ENCODE measurements around the gene SEPTIN7. TPM values are rescaled to one million over a fixed set of nuclear protein-coding genes. Genes with fewer than 3 reads are reported as not detected.
A peak's percentile ranks its signal among the peaks of the same experiment; 100 is the strongest.
"Not testable (repeated sequence)": the region's sequence is repeated elsewhere in the genome, so short reads cannot be mapped to it uniquely, and the experiment has no call there.

SEPTIN7 gene
- total RNA-seq, 2 experiments from 2014 or later, result 231 to 235 TPM

DNA sequence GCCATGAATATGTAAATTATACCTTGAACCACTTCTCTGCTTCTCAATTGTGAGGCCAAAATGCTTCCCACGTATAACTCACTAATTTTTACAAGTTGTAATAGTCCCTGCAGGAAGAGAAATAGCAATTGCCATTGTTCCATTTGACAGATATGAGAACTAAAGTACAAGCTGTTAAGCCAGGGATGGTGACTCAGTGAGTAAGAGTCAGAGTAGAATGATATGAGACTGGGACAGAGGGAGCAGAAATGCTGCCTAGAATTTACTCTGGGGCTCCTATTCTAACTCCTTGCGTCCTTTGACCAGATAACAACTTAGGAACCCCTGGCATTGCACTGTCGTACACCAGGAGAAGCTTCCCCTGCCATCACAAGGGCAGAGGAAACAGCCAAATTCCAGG is 45.1 kb upstream of the SEPTIN7 start:
- H3K27me3 Mint-ChIP-seq, result no peaks in the 10 kb centered on the region
- no peak overlapping the region for H3K4me3 Mint-ChIP-seq
- no peak overlapping the region for H3K27ac Mint-ChIP-seq
- peaks cover 10% of the 10 kb centered on the region for H3K4me1 Mint-ChIP-seq (ENCODE audit: low read depth)
- H3K36me3 Mint-ChIP-seq (ENCODE audit: low read depth), result no peaks in the 10 kb centered on the region
- POLR2A ChIA-PET, result no interaction called here
- CTCF ChIA-PET, result interaction anchor here (1.3 kb wide), 1 partner anchor 9 kb away, joined by 3 read pairs; no protein-coding TSS in a partner anchor
- intact Hi-C loops (cut with micrococcal nuclease), result no loop called here
- TF ChIP-seq, protein P1, sequence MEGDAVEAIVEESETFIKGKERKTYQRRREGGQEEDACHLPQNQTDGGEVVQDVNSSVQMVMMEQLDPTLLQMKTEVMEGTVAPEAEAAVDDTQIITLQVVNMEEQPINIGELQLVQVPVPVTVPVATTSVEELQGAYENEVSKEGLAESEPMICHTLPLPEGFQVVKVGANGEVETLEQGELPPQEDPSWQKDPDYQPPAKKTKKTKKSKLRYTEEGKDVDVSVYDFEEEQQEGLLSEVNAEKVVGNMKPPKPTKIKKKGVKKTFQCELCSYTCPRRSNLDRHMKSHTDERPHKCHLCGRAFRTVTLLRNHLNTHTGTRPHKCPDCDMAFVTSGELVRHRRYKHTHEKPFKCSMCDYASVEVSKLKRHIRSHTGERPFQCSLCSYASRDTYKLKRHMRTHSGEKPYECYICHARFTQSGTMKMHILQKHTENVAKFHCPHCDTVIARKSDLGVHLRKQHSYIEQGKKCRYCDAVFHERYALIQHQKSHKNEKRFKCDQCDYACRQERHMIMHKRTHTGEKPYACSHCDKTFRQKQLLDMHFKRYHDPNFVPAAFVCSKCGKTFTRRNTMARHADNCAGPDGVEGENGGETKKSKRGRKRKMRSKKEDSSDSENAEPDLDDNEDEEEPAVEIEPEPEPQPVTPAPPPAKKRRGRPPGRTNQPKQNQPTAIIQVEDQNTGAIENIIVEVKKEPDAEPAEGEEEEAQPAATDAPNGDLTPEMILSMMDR (IDR thresholded peaks at IDR 0.05), result no peak
- no peak for ATAC-seq
- DNase-seq, result no peak
- no peaks in the 10 kb centered on the region for H3K9me3 Mint-ChIP-seq

DNA sequence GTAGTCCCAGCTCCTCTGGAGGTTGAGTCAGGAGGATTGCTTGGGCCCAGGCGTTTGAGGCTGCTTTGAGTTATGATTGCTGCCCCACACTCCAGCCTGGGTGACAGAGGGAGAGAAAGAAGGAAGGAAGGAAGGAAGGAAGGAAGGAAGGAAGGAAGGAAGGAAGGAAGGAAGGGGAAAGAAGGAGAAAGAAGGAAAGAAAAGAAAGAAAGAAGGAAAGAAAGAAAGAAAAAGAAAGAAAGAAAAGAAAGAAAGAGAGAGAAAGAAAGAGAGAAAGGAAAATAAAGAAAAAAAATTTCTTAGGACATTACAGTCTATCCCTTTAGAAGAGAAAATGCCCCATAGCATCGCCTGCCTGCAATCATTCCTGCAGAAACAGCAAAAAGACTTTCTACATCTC is 44.4 kb upstream of the SEPTIN7 start:
- H3K4me3 Mint-ChIP-seq; ATAC-seq; H3K9me3 Mint-ChIP-seq; POLR2A ChIA-PET; H3K36me3 Mint-ChIP-seq (ENCODE audit: low read depth); H3K27me3 Mint-ChIP-seq; H3K4me1 Mint-ChIP-seq (ENCODE audit: low read depth); DNase-seq; intact Hi-C loops (cut with micrococcal nuclease); H3K27ac Mint-ChIP-seq: not testable (repeated sequence)
- CTCF ChIA-PET, result interaction anchor here (1.3 kb wide), 1 partner anchor 8 kb away, joined by 3 read pairs; no protein-coding TSS in a partner anchor

DNA sequence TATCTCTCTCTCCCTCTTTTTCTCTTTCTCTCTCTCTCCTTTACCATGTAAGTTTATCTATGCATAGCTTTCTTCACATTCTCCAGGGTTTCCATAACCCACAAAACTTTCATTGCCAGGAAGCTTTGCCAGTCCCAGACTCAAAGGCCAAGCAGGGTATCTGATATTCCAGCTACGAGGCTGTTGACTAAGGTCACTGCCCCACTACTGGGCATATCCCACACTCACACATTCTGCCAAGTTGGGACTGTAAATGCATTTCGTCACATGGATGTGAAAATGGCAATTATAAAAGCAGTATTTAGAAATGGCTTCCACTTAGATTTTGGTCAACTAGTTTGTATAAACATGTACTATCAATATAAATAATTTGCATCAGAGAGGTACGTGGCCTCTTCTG is 43.3 kb upstream of the SEPTIN7 start:
- DNase-seq (no peak), ATAC-seq (no peak)
- Mint-ChIP-seq H3K27ac (no peak overlapping the region), H3K4me1 (ENCODE audit: low read depth) (peaks cover 10% of the 10 kb centered on the region), H3K36me3 (ENCODE audit: low read depth) (no peaks in the 10 kb centered on the region), H3K9me3 (no peaks in the 10 kb centered on the region), H3K27me3 (no peaks in the 10 kb centered on the region), H3K4me3 (no peak overlapping the region)
- ChIA-PET CTCF (interaction anchor here (0.6 kb wide), 1 partner anchor 16 kb away, joined by 3 read pairs; no protein-coding TSS in a partner anchor), POLR2A (no interaction called here)
- TF ChIP-seq, protein P1 (IDR thresholded peaks at IDR 0.05), result no peak
- intact Hi-C loops (cut with micrococcal nuclease), result no loop called here

DNA sequence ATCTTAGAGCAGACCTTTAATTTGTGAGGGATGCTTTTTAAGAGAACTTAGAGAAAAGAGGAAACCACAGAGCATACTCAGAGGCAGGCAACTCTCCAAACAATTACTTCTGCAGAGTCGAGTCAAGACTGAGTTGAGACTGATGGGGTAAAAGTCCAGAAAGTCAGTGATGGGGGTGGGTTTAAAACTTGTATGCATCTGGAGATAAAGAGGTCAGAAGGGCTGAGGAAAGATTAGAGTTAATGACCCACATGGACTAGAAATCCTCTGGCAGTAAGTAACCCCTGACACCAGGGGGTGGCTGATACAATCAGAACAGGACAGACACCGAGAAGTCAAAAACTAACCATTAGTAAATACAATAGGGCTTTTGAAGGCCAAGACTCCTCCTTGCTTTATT is 42.4 kb upstream of the SEPTIN7 start:
- POLR2A ChIA-PET, result no interaction called here
- intact Hi-C loops (cut with micrococcal nuclease), result no loop called here
- CTCF ChIA-PET, result no interaction called here
- no peaks in the 10 kb centered on the region for H3K36me3 Mint-ChIP-seq (ENCODE audit: low read depth)
- DNase-seq (peak; percentile 4), ATAC-seq (no peak)
- no peaks in the 10 kb centered on the region for H3K9me3 Mint-ChIP-seq
- H3K4me3 Mint-ChIP-seq, result no peak overlapping the region
- TF ChIP-seq, protein P1 (IDR thresholded peaks at IDR 0.05), result no peak
- peaks cover 10% of the 10 kb centered on the region for H3K4me1 Mint-ChIP-seq (ENCODE audit: low read depth)
- no peaks in the 10 kb centered on the region for H3K27me3 Mint-ChIP-seq
- no peak overlapping the region for H3K27ac Mint-ChIP-seq

DNA sequence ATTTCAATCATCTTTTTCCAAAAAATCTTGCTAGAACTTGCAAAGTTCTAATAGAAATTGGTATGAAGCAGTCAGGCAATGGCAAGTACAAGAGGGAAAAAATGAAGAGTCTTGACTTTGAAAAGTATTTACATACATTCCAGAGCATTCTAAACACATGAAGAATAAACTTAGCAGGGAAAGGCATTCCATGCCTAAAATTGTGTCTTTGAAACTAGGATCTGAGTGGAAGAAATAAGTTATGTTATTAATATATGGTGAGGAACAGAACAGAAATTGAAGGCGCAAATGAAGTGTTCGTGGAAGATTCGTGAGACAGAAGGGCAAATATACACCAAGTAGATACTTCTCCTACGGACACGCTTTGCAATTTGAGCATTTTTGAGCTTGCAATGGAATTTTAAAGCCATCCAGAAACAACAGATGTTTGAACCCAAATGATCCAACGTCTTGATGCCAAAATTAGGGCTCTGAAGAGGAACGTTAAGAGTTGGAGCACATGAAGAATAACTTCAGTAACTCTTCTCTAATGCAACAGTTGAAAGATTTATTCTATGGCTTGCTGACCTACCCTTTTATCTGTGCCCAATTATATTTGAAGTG is 40.6 kb upstream of the SEPTIN7 start:
- ChIA-PET POLR2A (no interaction called here), CTCF (no interaction called here)
- no peaks in the 10 kb centered on the region for H3K9me3 Mint-ChIP-seq
- no peaks in the 10 kb centered on the region for H3K36me3 Mint-ChIP-seq (ENCODE audit: low read depth)
- ATAC-seq, result no peak
- peaks cover 10% of the 10 kb centered on the region for H3K4me1 Mint-ChIP-seq (ENCODE audit: low read depth)
- TF ChIP-seq, protein P1 (IDR thresholded peaks at IDR 0.05), result no peak
- DNase-seq, result no peak
- H3K4me3 Mint-ChIP-seq, result no peak overlapping the region
- H3K27ac Mint-ChIP-seq, result no peak overlapping the region
- H3K27me3 Mint-ChIP-seq, result no peaks in the 10 kb centered on the region
- intact Hi-C loops (cut with micrococcal nuclease), result no loop called here

Measured in activated CD8-positive, alpha-beta T cell treated with anti-CD3 and anti-CD28 coated beads for 36 hours (primary cell).